Peyer's patch (tissue), 4 donors: ENCODE data around the gene LYRM9. TPM values are rescaled to one million over a fixed set of nuclear protein-coding genes. Genes with fewer than 3 reads are reported as not detected.
"Not testable (repeated sequence)": the region's sequence is repeated elsewhere in the genome, so short reads cannot be mapped to it uniquely, and the experiment has no call there.

Experiments used
- DNase-seq, 3 donors: peaks; one replicate each; pipeline ENCODE4 v3.0.0-alpha.2; 2017 to 2019
- H3K27ac ChIP-seq, 4 donors: fragments of 200-600 bp; sonication (generic); one replicate each; pipeline ENCODE4 v1.5.1; 2016 to 2019
- H3K27me3 ChIP-seq, 2 donors: fragments of 200-600 bp; sonication (generic); one replicate each; pipeline ENCODE4 v1.5.1; 2019
- H3K36me3 ChIP-seq, 3 donors: fragments of 200-600 bp; sonication (generic); one replicate each; pipeline ENCODE4 v1.5.1; 2016 to 2019
- H3K4me1 ChIP-seq, 4 donors: fragments of 200-600 bp; sonication (generic); one replicate each; pipeline ENCODE4 v1.5.1; 2016 to 2019
- H3K4me3 ChIP-seq, 4 donors: fragments of 200-600 bp; sonication (generic); 1 replicate in 3 of 4; 2 replicates in 1 of 4; pipeline ENCODE4 v1.5.1; 2016 to 2019; ENCODE audit warnings: mild to moderate bottlenecking in 1 of 4
- H3K9me3 ChIP-seq, 4 donors: fragments of 200-600 bp; sonication (generic); one replicate each; pipeline ENCODE4 v1.5.1; 2016 to 2019; ENCODE audit warnings: mild to moderate bottlenecking in 1 of 4
- POLR2A ChIP-seq, 2 donors: fragments of 450-650 bp; IDR thresholded peaks; one replicate each; pipeline ENCODE4 v1.5.1; 2017; ENCODE audit warnings: antibody characterized with exemption in 2 of 2, mild to moderate bottlenecking in 2 of 2, moderate library complexity in 2 of 2
- total RNA-seq, 4 donors: library from RNA; depleted of rRNA; stranded (reverse); fragments of >200 nt; gene quantifications; one replicate each; pipeline ENCODE4 v1.1.0, GENCODE V29; 2016
- TF ChIP-seq, protein P1 (sequence below), 6 experiments: fragments of 450-650 bp in 4 of 6; fragments of 200-600 bp in 2 of 6; sonication (generic) in 1 of 6; IDR thresholded peaks; one replicate each; pipeline ENCODE4 v1.5.1; 2017 to 2019; ENCODE audit warnings: antibody characterized with exemption in 6 of 6, mild to moderate bottlenecking in 3 of 6, moderate library complexity in 1 of 6

LYRM9 gene
- total RNA-seq, 4 donors from 2014 or later, result 11.6 to 17.0 (median 15.6) TPM

DNA sequence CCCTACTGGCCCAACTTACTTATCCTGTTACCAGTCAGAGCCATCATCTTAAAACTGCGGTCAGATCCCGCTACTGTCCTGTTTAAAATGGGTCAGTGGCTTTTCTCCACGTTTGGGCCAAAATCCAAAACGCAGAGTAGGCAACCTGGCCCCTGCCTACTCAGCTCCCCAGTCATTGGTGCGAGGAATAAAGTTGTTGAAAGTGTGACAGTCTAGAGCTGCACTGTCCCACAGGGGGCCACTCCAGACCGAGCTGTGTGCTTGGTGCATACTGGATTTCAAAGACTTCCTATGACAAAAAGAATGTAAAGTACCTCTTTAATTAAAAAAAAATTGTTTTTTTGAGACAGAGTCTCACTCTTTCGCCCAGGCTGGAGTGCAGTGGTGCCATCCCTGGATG lies 21.2 kb upstream of the LYRM9 start:
- Histone ChIP-seq H3K9me3 (no peaks in the 10 kb centered on the region), H3K27ac (no peak overlapping the region), H3K4me1 (no peaks in the 10 kb centered on the region), H3K4me3 (no peak overlapping the region), H3K27me3 (no peaks in the 10 kb centered on the region), H3K36me3 (no peaks in the 10 kb centered on the region)
- TF ChIP-seq POLR2A (IDR thresholded peaks at IDR 0.05), result no peak
- DNase-seq, result no peak

DNA sequence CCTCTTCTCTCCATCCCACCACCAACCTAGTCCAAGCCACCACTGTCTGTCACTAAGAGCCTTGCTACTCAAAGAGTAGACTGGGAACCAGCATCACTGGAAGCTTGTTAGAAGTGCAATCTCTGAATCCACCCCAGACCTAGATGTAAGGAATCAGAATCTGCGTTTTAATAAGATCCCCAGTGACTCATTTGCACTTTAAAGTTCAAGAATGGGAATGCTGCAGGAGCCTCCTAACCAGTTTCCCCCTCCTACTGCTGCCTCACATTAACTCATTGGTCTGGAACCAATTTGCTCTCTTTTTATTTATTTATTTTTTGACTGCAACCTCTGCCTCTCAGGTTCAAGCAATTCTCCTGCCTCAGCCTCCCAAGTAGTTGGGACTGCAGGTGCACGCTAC lies 19.8 kb upstream of the LYRM9 start:
- no peak for DNase-seq
- TF ChIP-seq, protein P1, sequence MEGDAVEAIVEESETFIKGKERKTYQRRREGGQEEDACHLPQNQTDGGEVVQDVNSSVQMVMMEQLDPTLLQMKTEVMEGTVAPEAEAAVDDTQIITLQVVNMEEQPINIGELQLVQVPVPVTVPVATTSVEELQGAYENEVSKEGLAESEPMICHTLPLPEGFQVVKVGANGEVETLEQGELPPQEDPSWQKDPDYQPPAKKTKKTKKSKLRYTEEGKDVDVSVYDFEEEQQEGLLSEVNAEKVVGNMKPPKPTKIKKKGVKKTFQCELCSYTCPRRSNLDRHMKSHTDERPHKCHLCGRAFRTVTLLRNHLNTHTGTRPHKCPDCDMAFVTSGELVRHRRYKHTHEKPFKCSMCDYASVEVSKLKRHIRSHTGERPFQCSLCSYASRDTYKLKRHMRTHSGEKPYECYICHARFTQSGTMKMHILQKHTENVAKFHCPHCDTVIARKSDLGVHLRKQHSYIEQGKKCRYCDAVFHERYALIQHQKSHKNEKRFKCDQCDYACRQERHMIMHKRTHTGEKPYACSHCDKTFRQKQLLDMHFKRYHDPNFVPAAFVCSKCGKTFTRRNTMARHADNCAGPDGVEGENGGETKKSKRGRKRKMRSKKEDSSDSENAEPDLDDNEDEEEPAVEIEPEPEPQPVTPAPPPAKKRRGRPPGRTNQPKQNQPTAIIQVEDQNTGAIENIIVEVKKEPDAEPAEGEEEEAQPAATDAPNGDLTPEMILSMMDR (IDR thresholded peaks at IDR 0.05), result no peak
- TF ChIP-seq POLR2A (IDR thresholded peaks at IDR 0.05), result no peak

DNA sequence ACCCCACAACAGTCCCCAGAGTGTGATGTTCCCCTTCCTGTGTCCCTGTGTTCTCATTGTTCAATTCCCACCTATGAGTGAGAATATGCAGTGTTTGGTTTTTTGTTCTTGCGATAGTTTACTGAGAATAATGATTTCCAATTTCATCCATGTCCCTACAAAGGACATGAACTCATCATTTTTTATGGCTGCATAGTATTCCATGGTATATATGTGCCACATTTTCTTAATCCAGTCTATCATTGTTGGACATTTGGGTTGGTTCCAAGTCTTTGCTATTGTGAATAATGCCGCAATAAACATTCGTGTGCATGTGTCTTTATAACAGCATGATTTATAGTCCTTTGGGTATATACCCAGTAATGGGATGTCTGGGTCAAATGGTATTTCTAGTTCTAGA lies 19.1 kb upstream of the LYRM9 start:
- not testable (repeated sequence) for H3K36me3 ChIP-seq, H3K4me1 ChIP-seq, H3K4me3 ChIP-seq, DNase-seq, H3K27me3 ChIP-seq, H3K9me3 ChIP-seq, H3K27ac ChIP-seq

More for the DNA sequence above, 19.8 kb upstream of the LYRM9 start:
- no peaks in the 10 kb centered on the region for H3K27me3 ChIP-seq
- H3K9me3 ChIP-seq, result no peaks in the 10 kb centered on the region
- no peaks in the 10 kb centered on the region for H3K4me1 ChIP-seq
- H3K4me3 ChIP-seq, result no peak overlapping the region
- no peaks in the 10 kb centered on the region for H3K36me3 ChIP-seq
- H3K27ac ChIP-seq, result no peak overlapping the region

DNA sequence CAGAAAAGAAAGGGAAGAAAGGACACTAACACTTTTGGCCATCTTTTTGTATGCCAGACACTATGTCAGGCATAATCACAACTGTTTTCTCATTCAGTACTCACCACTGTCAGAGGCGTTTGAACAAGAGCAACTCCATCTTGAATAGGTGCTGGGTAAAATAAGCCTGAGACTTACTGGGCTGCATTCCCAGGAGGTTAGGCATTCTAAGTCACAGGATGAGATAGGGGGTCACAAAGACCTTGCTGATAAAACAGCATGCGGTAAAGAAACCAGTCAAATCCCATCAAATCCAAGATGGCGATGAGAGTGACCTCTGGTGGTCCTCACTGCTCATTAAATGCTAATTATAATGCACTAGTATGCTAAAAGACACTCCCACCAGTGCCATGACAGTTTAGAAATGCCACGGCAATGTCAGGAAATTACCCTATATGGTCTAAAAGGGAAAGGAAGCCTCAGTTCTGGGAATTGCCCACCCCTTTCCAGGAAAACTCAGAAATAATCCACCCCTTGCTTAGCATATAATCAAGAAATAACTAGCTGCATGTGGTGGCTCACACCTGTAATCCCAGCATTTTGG lies 14.9 kb upstream of the LYRM9 start:
- Histone ChIP-seq H3K4me1 (no peaks in the 10 kb centered on the region), H3K9me3 (no peaks in the 10 kb centered on the region), H3K36me3 (no peaks in the 10 kb centered on the region), H3K4me3 (no peak overlapping the region), H3K27ac (no peak overlapping the region), H3K27me3 (no peaks in the 10 kb centered on the region)
- DNase-seq, result no peak
- TF ChIP-seq, protein P1 (IDR thresholded peaks at IDR 0.05), result no peak
- no peak for TF ChIP-seq POLR2A (IDR thresholded peaks at IDR 0.05)

DNA sequence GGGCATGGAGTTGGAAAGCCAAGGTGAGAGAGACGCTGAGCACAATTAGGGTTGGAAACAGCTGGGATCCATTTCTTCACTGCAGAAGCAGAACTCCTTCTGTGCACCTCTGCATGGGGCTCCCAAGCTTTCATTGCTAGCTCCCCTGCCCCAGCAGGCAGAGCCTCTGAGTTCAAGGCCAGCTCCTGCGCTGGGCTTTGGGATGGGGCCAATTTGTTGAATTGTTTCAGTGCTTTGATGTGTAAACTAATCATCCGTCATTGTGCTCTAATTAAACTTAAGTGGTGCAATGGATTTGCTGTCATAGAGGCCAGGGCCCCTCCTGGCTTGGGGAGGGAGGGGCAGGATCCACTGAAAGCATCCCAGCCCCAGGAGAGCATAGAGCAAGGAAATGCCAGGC lies 13.5 kb upstream of the LYRM9 start:
- no peak overlapping the region for H3K4me3 ChIP-seq
- no peaks in the 10 kb centered on the region for H3K4me1 ChIP-seq
- no peaks in the 10 kb centered on the region for H3K36me3 ChIP-seq
- no peaks in the 10 kb centered on the region for H3K9me3 ChIP-seq
- no peak overlapping the region for H3K27ac ChIP-seq
- no peak for TF ChIP-seq POLR2A (IDR thresholded peaks at IDR 0.05)
- TF ChIP-seq, protein P1 (IDR thresholded peaks at IDR 0.05), result no peak
- no peaks in the 10 kb centered on the region for H3K27me3 ChIP-seq
- no peak for DNase-seq

DNA sequence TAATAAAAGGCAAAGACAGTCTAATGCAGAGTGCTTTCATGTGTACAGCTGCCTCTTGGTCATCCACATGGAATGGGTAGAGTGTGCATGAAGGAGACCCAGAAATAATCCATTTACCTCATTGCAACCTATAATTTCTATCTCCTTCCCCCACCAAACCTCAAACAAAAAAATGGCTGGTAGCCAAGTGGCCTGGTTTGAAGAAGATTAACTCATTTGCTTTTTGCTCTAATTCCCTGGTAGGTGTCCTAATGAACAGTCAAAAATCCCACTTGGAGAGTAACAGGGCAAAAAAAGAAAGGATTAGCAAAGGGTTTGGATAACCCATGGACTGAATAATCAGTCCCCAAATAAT lies 13.0 kb upstream of the LYRM9 start:
- H3K4me3 ChIP-seq, result no peak overlapping the region
- H3K9me3 ChIP-seq, result no peaks in the 10 kb centered on the region
- no peak overlapping the region for H3K27ac ChIP-seq
- H3K27me3 ChIP-seq, result no peaks in the 10 kb centered on the region
- DNase-seq, result no peak
- TF ChIP-seq POLR2A (IDR thresholded peaks at IDR 0.05), result no peak
- TF ChIP-seq, protein P1 (IDR thresholded peaks at IDR 0.05), result no peak
- no peaks in the 10 kb centered on the region for H3K4me1 ChIP-seq
- H3K36me3 ChIP-seq, result no peaks in the 10 kb centered on the region
